ENCODE measurements around the gene NXN.

DNA sequence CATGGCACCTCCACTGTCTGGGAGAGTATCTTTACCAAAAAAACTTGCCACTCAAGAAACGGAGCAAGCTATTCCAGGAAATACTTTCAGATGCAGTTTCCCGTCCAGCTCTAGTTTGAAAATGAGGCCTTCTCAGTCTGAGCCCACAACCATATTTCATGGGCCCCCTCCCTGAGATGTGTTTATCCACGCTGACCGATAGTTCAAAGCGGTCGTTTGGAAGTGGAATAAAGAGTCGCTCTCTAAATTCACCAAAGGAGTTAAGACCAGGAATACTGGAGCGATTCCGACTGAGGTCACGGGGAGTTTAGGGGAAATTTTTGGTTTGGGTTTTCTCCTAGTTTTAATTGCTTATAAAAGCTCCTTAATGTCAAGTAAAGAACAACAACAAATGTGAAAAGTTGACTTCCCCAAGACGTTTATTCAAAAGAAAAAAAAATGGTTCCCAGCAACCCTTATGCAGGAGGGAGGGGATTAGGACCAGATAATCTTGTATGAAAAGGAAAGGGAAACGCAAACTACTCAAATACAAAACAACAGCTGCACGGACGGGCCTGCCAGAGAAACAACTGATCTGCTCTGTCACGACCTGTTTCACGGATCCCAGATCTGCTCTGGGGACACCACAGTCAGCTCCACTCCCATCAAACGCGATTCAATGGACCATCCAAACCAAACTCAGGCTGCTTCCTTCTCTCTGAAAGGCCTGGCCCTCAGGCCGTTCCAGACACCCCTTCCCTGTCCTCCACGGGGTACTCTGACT lies 120.3 kb downstream of the NXN start:
- TF ChIP-seq, protein P1, sequence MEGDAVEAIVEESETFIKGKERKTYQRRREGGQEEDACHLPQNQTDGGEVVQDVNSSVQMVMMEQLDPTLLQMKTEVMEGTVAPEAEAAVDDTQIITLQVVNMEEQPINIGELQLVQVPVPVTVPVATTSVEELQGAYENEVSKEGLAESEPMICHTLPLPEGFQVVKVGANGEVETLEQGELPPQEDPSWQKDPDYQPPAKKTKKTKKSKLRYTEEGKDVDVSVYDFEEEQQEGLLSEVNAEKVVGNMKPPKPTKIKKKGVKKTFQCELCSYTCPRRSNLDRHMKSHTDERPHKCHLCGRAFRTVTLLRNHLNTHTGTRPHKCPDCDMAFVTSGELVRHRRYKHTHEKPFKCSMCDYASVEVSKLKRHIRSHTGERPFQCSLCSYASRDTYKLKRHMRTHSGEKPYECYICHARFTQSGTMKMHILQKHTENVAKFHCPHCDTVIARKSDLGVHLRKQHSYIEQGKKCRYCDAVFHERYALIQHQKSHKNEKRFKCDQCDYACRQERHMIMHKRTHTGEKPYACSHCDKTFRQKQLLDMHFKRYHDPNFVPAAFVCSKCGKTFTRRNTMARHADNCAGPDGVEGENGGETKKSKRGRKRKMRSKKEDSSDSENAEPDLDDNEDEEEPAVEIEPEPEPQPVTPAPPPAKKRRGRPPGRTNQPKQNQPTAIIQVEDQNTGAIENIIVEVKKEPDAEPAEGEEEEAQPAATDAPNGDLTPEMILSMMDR (IDR thresholded peaks at IDR 0.05): no peak
- TF ChIP-seq POLR2A (IDR thresholded peaks at IDR 0.05): no peak
